H1 (cell line): ENCODE data around the gene HOMER2.

Source experiments
- EP300 ChIP-seq, 2 experiments: IDR thresholded peaks; 1 replicate in 1 of 2; 2 replicates in 1 of 2; pipeline ENCODE4 v1.6.1; 2011 to 2012; ENCODE audit warnings: low read depth in 2 of 2, low read length in 2 of 2, mild to moderate bottlenecking in 2 of 2, borderline replicate concordance in 1 of 2, inconsistent platforms in 1 of 2, moderate library complexity in 1 of 2
- JUN ChIP-seq: IDR thresholded peaks from 2 replicates; pipeline ENCODE4 v1.6.1; 2011; ENCODE audit warnings: low read depth, mild to moderate bottlenecking, improper control_type of control experiment, low read length
- PHF8 ChIP-seq: fragments of 200-600 bp; sonication (generic); conservative IDR thresholded peaks from 2 replicates; pipeline ENCODE4 v1.7.1; 2012; ENCODE audit warnings: low read depth, mild to moderate bottlenecking, inconsistent platforms, low read length, moderate library complexity
- POLR2A ChIP-seq, 2 experiments: IDR thresholded peaks; 1 replicate in 1 of 2; 2 replicates in 1 of 2; pipeline ENCODE4 v1.6.1; 2011; ENCODE audit warnings: low read depth in 2 of 2, low read length in 2 of 2, mild to moderate bottlenecking in 2 of 2; ENCODE audit errors: control extremely low read depth in 1 of 2
- RXRA ChIP-seq: IDR thresholded peaks from 2 replicates; pipeline ENCODE4 v1.6.1; 2011; ENCODE audit warnings: low read depth, mild to moderate bottlenecking, low read length, moderate library complexity; ENCODE audit not compliant: insufficient read depth
- TF ChIP-seq, protein P1 (sequence below), 3 experiments: IDR thresholded peaks; 1 replicate in 2 of 3; 2 replicates in 1 of 3; pipeline versions ENCODE4 v1.5.1 to v1.6.1; 2011; ENCODE audit warnings: low read length in 3 of 3, mild to moderate bottlenecking in 3 of 3, inconsistent platforms in 2 of 3, low read depth in 1 of 3, moderate library complexity in 1 of 3; ENCODE audit not compliant: insufficient read depth in 1 of 3; ENCODE audit errors: control extremely low read depth in 1 of 3

DNA sequence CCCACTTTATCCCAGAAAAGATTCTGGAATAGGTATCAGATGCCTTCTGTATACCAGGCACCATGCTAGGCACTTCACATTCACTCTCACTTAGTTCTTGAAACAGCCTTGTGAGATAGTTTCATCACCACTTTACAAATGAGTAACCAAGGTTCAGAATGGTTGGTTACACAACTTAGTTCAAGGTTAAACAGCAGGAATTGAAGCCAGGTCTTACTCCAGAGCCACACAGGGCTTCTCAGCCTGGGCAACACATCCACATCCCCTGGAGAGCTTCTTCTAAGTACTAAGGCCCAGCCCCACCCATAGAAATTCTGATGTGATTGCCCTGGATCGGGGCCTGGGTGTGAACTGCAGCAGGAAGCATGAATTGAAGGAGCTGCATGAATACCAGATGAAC, 124.4 kb downstream of the HOMER2 start:
- TF ChIP-seq POLR2A (IDR thresholded peaks at IDR 0.05; ENCODE audit: control extremely low read depth in 1 of 2, low read depth in 2 of 2, low read length in 2 of 2) (no peak), PHF8 (no peak), JUN (no peak), EP300 (IDR thresholded peaks at IDR 0.05; ENCODE audit: borderline replicate concordance in 1 of 2, low read depth in 2 of 2, low read length in 2 of 2) (no peak), RXRA (no peak)
- TF ChIP-seq, protein P1, sequence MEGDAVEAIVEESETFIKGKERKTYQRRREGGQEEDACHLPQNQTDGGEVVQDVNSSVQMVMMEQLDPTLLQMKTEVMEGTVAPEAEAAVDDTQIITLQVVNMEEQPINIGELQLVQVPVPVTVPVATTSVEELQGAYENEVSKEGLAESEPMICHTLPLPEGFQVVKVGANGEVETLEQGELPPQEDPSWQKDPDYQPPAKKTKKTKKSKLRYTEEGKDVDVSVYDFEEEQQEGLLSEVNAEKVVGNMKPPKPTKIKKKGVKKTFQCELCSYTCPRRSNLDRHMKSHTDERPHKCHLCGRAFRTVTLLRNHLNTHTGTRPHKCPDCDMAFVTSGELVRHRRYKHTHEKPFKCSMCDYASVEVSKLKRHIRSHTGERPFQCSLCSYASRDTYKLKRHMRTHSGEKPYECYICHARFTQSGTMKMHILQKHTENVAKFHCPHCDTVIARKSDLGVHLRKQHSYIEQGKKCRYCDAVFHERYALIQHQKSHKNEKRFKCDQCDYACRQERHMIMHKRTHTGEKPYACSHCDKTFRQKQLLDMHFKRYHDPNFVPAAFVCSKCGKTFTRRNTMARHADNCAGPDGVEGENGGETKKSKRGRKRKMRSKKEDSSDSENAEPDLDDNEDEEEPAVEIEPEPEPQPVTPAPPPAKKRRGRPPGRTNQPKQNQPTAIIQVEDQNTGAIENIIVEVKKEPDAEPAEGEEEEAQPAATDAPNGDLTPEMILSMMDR (IDR thresholded peaks at IDR 0.05; ENCODE audit: control extremely low read depth in 1 of 3, insufficient read depth in 1 of 3, low read depth in 1 of 3, low read length in 3 of 3), result no peak
